GM12801 (cell line): Measurements from ENCODE around the gene CD248.

Experiments used
- TF ChIP-seq, protein P1 (sequence below): IDR thresholded peaks from one replicate; pipeline ENCODE4 v1.5.1; 2011; ENCODE audit warnings: control low read depth; ENCODE audit not compliant: insufficient read length; ENCODE audit errors: extremely low read depth

The CD248 gene

DNA sequence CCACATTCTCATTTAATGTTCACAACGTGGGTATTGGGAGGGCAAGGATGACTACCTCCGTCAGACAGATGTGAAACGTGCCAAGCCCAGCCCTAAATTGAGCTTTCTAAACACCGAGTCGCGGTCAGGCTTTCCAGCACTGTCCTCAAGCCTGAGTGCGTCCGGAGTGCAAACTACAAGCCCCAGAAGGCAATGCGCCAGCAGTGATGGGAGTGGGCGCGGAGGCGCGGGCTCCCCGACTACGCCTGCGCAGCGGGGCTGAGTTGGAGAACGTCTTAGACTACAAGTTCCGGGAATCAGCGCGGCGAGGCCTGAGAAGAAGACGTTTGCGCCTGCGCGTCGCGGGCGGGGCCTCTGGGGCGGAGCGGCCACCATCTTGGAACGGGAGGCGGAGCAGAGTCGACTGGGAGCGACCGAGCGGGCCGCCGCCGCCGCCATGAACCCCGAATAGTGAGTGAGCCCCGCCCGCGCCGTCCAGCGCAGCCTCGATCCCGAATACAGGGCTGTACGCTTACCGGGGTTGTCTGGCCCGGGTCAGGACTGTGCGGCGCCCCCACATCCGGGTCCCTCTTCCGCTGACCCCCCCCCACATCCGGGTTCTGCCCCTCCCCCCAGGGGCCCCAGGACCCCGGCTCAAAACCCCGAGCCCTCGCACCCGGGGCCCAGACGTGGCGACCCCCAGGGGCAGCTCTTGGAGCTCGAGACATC, 48.4 kb downstream of the CD248 start, which contains the start of gene RAB1B:
RAB1B (plus strand) TSS at position 396 of the 708 bp plus-strand sequence; CDS start at position 437, 41 bp downstream.
- TF ChIP-seq, protein P1, sequence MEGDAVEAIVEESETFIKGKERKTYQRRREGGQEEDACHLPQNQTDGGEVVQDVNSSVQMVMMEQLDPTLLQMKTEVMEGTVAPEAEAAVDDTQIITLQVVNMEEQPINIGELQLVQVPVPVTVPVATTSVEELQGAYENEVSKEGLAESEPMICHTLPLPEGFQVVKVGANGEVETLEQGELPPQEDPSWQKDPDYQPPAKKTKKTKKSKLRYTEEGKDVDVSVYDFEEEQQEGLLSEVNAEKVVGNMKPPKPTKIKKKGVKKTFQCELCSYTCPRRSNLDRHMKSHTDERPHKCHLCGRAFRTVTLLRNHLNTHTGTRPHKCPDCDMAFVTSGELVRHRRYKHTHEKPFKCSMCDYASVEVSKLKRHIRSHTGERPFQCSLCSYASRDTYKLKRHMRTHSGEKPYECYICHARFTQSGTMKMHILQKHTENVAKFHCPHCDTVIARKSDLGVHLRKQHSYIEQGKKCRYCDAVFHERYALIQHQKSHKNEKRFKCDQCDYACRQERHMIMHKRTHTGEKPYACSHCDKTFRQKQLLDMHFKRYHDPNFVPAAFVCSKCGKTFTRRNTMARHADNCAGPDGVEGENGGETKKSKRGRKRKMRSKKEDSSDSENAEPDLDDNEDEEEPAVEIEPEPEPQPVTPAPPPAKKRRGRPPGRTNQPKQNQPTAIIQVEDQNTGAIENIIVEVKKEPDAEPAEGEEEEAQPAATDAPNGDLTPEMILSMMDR: no peak

DNA sequence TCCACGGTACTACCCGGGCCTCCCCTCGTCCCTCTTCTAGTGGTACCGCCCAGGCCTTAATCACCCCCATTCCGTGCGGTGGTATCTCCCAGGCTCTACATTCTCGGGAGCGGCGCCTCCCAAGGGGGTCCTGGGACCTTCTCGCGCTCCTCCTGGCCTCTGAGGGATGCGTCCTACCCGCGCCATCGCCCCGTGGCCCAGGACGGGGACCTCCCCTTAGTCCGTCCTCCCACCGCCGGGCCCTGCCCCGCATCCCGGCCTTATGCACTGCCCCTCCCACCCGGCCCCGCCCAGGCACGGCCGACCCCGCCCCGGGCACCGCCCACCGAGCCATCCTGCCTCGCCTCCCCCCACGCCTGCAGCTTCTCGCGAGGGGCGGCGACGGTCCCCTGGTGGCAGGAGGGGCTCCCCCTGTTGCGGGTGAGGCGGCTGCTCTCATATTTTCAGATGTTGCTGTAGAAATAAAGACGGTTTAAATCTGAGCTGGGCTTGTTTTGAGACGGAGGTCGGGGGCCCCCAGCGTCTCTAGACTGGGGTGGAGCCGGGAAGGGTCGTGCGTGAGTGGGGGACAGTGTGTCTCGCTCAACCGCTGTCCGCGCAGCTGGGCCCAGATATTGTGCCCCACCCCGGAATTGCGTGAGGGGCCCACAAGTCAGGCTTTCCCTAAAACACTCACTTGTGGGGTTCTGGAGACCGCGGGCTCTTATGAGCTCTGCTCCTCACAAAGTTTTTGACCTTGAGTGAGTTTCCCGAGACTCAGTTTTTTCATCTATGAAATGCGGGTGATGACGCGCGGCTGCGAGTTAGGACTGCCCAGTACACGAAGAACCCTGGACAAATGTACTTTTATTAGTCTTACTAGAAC, 49.2 kb downstream of the CD248 start:
- TF ChIP-seq, protein P1: no peak

DNA sequence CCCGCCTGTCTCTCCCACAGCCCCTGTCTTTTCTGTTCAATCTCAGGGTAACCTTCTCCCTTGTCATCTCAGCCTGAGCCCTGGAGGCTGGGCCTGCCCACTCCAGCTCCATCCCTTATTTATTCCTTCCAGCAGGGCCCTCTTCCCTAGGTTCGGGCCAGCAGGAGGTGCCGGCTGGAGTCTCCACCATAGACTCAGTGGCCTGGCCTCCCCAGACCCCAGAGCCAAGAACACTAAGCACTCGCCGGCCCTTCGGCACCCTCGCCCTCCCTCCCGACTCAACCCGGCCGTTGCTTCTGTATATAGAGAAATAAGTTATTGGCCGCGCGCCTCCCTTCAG, 49.8 kb downstream of the CD248 start:
- TF ChIP-seq, protein P1: no peak

DNA sequence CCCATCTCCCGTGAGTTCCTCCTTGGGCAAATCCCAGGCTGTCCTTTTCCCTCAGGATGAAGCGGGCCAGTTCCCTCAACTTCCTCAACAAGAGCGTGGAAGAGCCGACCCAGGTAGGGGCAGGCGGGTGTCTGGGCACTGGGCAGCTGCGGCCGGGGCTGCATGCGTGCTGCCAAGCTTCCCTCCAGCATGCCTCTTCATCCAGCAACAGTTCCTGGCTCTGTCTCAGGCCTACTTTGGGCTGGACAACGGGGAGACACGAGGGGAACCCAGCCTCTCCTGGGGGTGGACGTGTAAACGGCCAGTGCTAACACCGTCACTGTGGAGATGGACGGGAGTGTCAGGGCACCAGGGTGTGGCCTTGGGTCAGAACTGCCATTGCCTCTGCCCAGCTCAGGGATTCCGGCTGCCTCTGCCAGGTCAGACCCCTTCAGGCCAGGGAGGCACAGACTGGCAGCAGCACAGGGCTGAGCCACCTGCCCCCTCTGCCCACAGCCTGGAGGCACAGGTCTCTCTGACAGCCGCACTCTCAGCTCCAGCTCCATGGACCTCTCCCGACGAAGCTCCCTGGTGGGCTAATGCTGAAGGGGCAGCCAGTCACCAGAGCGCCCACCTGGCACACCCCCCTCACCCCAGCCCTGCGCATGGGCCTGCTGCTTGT, 50.3 kb downstream of the CD248 start:
- TF ChIP-seq, protein P1: no peak

DNA sequence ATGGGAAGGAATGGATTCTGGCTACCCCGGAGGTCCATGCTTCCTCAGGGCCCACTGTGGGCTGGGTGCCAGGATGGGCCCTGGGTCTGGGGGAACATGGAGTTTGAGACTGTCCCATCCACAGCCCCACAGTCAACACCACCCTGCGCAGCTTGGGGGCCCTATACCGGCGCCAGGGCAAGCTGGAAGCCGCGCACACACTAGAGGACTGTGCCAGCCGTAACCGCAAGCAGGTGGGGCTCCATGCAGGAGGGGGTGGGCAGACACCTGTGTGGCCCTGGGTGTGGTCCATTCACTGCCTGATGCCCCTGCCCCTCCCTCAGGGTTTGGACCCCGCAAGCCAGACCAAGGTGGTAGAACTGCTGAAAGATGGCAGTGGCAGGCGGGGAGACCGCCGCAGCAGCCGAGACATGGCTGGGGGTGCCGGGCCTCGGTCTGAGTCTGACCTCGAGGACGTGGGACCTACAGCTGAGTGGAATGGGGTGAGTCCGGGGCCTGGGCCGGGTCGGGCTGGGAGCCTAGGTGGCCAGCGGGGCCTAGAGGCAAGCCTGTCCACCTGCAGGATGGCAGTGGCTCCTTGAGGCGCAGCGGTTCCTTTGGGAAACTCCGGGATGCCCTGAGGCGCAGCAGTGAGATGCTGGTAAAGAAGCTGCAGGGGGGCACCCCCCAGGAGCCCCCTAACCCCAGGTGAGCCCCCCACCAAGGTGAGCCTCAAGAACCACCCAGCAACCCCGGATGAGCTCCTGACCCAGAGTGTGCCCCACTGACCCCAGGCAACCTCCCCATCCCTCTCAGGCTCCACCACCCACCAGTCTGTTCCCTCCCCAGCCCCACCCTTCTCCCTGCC, 51.1 kb downstream of the CD248 start:
- TF ChIP-seq, protein P1: no peak

DNA sequence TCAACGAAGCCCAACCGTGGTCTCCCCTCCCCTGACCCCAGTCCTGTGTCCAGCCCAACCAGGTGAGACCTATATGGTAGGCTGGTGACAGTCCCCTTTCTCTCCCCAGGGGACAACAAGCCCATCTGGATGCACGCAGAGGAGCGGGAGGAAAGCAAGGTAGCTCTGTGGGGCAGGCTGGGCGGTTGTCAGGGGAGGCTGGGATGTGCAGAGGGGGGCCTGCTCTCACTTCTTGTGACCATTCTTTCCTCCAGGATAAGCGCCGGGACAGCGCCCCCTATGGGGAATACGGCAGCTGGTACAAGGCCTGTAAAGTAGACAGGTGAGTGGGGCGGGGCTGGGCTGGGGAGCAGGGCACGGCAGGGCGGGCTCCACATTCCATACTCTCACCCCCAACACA, 51.9 kb downstream of the CD248 start:
- TF ChIP-seq, protein P1: no peak
